NCI-H82 treated with DMSO at 0.1 percent for 48 hours (cell line): ENCODE data around the gene HOXB9.

Experiments used
- DNase-seq: peaks from one replicate; lab custom pipeline; 2025; ENCODE audit not compliant: unreplicated experiment; lab: John Stamatoyannopoulos, UW

The HOXB9 gene

GRCh38 chr17:48587276-48588073, 38.7 kb downstream of the HOXB9 start:
- DNase-seq: no peak

- DNase-seq: no peak
Measured at GRCh38 chr17:48586355-48587258, 39.6 kb downstream of the HOXB9 start.

GRCh38 chr17:48584223-48584741, 41.9 kb downstream of the HOXB9 start:
- DNase-seq: no peak

GRCh38 chr17:48583708-48584222, 42.4 kb downstream of the HOXB9 start:
- no peak for DNase-seq

GRCh38 chr17:48582750-48583069, 43.4 kb downstream of the HOXB9 start:
- DNase-seq: no peak

- DNase-seq: no peak
Measured at GRCh38 chr17:48579760-48580554, 46.2 kb downstream of the HOXB9 start.

GRCh38 chr17:48579471-48579759, 46.7 kb downstream of the HOXB9 start:
- DNase-seq: no peak

- no peak for DNase-seq
Measured at GRCh38 chr17:48578616-48579470, 47.3 kb downstream of the HOXB9 start.

GRCh38 chr17:48577946-48578615, 48.1 kb downstream of the HOXB9 start, which contains the start of gene HOXB4:
Gene HOXB4 (minus strand): TSS chr17:48578350. CDS start chr17:48578319, 31 bp downstream.
- DNase-seq: no peak

GRCh38 chr17:48577330-48577945, 48.7 kb downstream of the HOXB9 start:
- no peak for DNase-seq

GRCh38 chr17:48576479-48577309, 49.5 kb downstream of the HOXB9 start:
- no peak for DNase-seq

- no peak for DNase-seq
Measured at GRCh38 chr17:48575673-48576478, 50.3 kb downstream of the HOXB9 start.

- DNase-seq: no peak
Measured at GRCh38 chr17:48575066-48575582, 51.0 kb downstream of the HOXB9 start.

GRCh38 chr17:48574505-48575065, 51.6 kb downstream of the HOXB9 start:
- no peak for DNase-seq

- DNase-seq: no peak
Measured at GRCh38 chr17:48571826-48572417, 54.2 kb downstream of the HOXB9 start.
